Transverse colon (tissue), 3 donors: ENCODE measurements around the gene PHF1.

Experiments
- EP300 ChIP-seq: sonication (generic); formaldehyde crosslinking; IDR thresholded peaks from one replicate; pipeline ENCODE4 v1.6.1; 2017; ENCODE audit warnings: antibody characterized with exemption, low read depth
- TF ChIP-seq, protein P1 (sequence below), 5 experiments: fragments of 200-600 bp in 3 of 5; fragments of 450-650 bp in 2 of 5; sonication (generic) in 3 of 5; IDR thresholded peaks; 1 replicate in 2 of 5; 2 replicates in 3 of 5; pipeline ENCODE4 v1.5.1; 2016 to 2017; ENCODE audit warnings: antibody characterized with exemption in 5 of 5, inconsistent platforms in 3 of 5, mild to moderate bottlenecking in 2 of 5, moderate library complexity in 1 of 5

DNA sequence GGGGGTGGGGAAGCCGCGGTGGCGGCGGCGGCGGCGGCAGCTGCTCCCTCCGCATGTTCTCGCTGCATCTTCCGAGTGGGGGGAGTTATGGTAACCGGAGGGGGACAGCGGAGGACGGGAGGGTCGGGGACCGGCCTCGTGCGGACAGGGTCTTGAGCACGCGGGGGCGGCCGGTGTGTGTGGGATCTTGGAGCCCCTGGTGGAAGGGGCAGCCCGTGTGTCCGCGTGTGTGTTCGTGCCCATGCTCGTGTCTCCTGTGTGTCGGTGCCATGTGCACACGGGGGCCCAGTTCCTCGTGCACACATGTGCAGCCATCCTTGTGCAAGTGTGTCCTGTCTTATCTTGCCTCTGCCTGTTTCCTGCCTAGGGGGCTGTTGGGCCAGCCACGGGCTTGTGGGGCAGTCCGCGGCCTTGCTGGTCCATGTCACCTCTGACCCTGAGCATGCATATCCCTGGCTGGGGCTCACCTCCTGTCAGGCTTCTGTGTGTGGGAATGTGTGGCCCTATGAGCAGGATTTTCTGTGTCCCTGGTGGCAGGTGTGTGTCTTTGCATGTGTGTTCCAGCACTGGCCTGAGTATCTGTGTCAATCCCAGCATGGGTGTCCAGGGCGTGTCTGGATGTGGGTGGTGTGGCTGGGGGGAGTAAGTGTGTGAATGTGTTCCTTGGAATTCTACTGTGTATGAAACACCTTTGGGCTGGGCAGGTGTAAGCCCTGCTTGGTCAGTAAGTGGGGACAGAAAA is 17.6 kb downstream of the PHF1 start:
- no peak for TF ChIP-seq EP300
- TF ChIP-seq, protein P1, sequence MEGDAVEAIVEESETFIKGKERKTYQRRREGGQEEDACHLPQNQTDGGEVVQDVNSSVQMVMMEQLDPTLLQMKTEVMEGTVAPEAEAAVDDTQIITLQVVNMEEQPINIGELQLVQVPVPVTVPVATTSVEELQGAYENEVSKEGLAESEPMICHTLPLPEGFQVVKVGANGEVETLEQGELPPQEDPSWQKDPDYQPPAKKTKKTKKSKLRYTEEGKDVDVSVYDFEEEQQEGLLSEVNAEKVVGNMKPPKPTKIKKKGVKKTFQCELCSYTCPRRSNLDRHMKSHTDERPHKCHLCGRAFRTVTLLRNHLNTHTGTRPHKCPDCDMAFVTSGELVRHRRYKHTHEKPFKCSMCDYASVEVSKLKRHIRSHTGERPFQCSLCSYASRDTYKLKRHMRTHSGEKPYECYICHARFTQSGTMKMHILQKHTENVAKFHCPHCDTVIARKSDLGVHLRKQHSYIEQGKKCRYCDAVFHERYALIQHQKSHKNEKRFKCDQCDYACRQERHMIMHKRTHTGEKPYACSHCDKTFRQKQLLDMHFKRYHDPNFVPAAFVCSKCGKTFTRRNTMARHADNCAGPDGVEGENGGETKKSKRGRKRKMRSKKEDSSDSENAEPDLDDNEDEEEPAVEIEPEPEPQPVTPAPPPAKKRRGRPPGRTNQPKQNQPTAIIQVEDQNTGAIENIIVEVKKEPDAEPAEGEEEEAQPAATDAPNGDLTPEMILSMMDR (IDR thresholded peaks at IDR 0.05): peak; percentile 37 to 77 (median 45)
